Spinal cord (tissue), 10 donors: Measurements from ENCODE around the gene ATP6V1B1. TPM values are rescaled to one million over a fixed set of nuclear protein-coding genes. Genes with fewer than 3 reads are reported as not detected.

Experiments used
- DNase-seq, 6 donors: peaks; one replicate each; pipeline versions ENCODE4 v3.0.0 to v3.0.0-alpha.2; 2013 to 2015; ENCODE audit warnings: low spot score in 6 of 6, low read depth in 4 of 6
- H3K27ac ChIP-seq: one replicate; pipeline ENCODE4 v1.5.1; 2013; ENCODE audit warnings: low read depth, low read length, control low read depth
- H3K27me3 ChIP-seq: one replicate; pipeline ENCODE4 v1.6.1; 2013; ENCODE audit warnings: low read length; ENCODE audit not compliant: control insufficient read depth, insufficient read depth
- H3K36me3 ChIP-seq: one replicate; pipeline ENCODE4 v1.6.1; 2013; ENCODE audit warnings: low read length; ENCODE audit not compliant: control insufficient read depth, insufficient read depth
- H3K4me1 ChIP-seq: one replicate; pipeline ENCODE4 v1.6.1; 2013; ENCODE audit warnings: low read length; ENCODE audit not compliant: control insufficient read depth, insufficient read depth
- H3K4me3 ChIP-seq: one replicate; pipeline ENCODE4 v1.5.1; 2013; ENCODE audit warnings: low read depth, low read length, control low read depth
- H3K9me3 ChIP-seq: one replicate; pipeline ENCODE4 v1.6.1; 2013; ENCODE audit warnings: low read length; ENCODE audit not compliant: control insufficient read depth, insufficient read depth
- WGBS: methylation state at CpG from one replicate; pipeline ENCODE4 v1.1.5; 2013; ENCODE audit warnings: missing lambda C conversion rate; ENCODE audit not compliant: insufficient coverage; 5-methylcytosine and 5-hydroxymethylcytosine counted together
- polyA plus RNA-seq, 2 donors: library from polyadenylated mRNA; unstranded; fragments of 120-200 nt; gene quantifications; one replicate each; pipeline ENCODE4 v1.2.1, GENCODE V29; 2013; ENCODE audit not compliant: insufficient read length in 2 of 2
- total RNA-seq, 2 donors: library from RNA; depleted of rRNA in 1 of 2; stranded (reverse); fragments of 120-200 nt in 1 of 2; fragments of >200 nt in 1 of 2; gene quantifications; one replicate each; pipeline versions ENCODE4 v1.2.3 to v1.2.4, GENCODE V29; 2013 to 2014
- donor health status: healthy.

ATP6V1B1 gene
- total and polyA plus RNA-seq, 4 donors: 0.39 to 0.59 (median 0.40) TPM; not detected in 1

DNA sequence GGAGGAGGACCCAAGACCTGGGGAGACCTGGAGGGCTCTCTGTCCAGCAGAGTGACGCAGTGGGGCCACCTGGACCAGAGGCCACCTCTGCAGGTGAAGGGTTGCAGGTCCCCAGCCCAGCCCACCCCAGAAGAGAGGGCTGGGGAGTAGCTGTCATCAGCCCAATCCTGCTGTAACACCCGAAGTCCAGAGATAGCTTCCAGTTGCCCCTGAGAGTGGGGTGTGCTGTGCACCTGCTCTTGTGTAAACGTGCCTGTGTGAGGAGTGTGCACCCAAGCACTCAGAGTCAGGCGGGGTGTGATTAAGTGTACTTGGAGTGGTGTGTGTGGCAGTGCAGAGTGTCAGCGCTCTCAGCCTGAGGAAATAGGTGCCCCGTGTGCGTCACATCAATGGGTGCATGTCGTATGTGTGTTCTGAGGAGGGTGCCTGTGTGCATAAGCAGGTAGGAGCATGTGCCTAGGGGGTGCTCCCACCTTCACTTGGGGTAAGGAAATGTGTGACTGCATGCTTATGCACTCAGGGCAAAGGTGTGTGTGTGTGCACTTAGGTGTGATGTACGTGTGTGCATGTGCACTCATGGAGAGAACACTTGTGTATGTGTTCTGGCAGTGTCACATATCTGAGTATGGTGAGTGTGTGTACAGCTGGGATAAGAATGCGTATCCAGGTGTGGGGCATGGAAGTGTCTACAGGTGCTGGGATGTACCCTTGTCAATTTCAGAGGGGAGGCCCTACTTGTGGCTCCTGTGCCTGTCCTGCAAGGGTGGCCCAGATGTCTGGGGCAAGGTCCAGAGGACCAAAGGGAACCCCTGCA is 672 bp downstream of the ATP6V1B1 start:
- no peak for DNase-seq
- Histone ChIP-seq H3K27ac (no peak overlapping the region), H3K9me3 (no peaks in the 10 kb centered on the region), H3K4me1 (no peaks in the 10 kb centered on the region), H3K36me3 (peaks cover 4% of the 10 kb centered on the region), H3K27me3 (peaks cover 21% of the 10 kb centered on the region), H3K4me3 (no peak overlapping the region)
- WGBS: 83% methylated on average over 10 of the region's 10 CpGs

DNA sequence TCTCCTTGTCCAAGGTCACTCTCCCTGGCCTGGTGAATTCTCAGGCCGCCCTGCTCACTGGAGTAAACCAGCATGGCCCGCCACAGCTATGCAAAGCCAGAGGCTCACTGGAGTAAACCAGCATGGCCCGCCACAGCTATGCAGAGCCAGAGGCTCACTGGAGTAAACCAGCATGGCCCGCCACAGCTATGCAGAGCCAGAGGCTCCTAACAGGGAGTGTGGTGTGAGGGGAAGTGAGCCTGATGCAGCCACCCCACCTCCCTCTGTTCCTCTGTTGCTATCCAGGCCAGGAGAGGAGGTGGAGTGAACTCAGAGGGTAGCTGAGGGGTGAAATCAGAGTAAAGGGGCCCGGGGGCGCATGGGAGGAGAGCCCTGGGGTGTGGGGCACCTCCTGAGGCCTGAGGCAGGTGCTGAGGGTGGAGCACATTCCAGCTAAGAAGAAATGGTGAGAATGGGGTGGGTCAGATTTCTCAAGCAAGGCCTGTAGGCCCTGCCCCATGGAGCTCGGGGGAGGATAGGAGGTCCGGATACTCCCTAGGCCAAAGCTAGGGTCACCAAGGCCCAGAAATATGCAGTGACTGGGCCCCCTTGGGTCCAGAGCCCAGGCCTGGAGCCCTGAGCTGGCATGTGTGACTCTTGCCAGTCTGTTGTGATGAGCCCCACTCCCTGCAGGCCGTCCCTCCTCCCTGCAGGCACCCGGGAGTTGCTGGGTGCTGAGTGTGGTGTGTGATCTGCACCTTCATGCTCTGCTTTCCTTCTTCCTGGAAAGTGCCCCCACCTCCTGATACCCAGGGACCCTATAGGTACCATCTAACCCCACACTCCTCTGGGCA is 1.5 kb downstream of the ATP6V1B1 start:
- H3K27me3 ChIP-seq: peaks cover 25% of the 10 kb centered on the region
- H3K27ac ChIP-seq: no peak overlapping the region
- H3K36me3 ChIP-seq: peaks cover 4% of the 10 kb centered on the region
- no peaks in the 10 kb centered on the region for H3K9me3 ChIP-seq
- no peak overlapping the region for H3K4me3 ChIP-seq
- H3K4me1 ChIP-seq: no peaks in the 10 kb centered on the region
- 75% methylated on average over 8 of the region's 10 CpGs for WGBS
- no peak for DNase-seq

- H3K4me3 ChIP-seq: no peak overlapping the region
- no peak overlapping the region for H3K27ac ChIP-seq
- H3K9me3 ChIP-seq: no peaks in the 10 kb centered on the region
- no peak for DNase-seq
- peaks cover 25% of the 10 kb centered on the region for H3K27me3 ChIP-seq
- WGBS: 51% methylated on average over 6 of the region's 10 CpGs
- H3K4me1 ChIP-seq: no peaks in the 10 kb centered on the region
- peaks cover under 1% of the 10 kb centered on the region for H3K36me3 ChIP-seq
Measured at GRCh38 chr2:70937866-70938585, 2.3 kb downstream of the ATP6V1B1 start.

- Histone ChIP-seq H3K36me3 (no peaks in the 10 kb centered on the region), H3K4me1 (no peaks in the 10 kb centered on the region), H3K4me3 (no peak overlapping the region), H3K9me3 (no peaks in the 10 kb centered on the region), H3K27me3 (peaks cover 25% of the 10 kb centered on the region), H3K27ac (no peak overlapping the region)
- DNase-seq: no peak
- 20% methylated on average over 2 of the region's 3 CpGs for WGBS
Measured at GRCh38 chr2:70938586-70938950, 2.9 kb downstream of the ATP6V1B1 start.

GRCh38 chr2:70939001-70939838 is 3.5 kb downstream of the ATP6V1B1 start:
- WGBS: 19% methylated on average over 30 of the region's 30 CpGs
- DNase-seq: no peak
- H3K27me3 ChIP-seq: peaks cover 25% of the 10 kb centered on the region
- no peaks in the 10 kb centered on the region for H3K4me1 ChIP-seq
- no peaks in the 10 kb centered on the region for H3K36me3 ChIP-seq
- H3K4me3 ChIP-seq: no peak overlapping the region
- H3K27ac ChIP-seq: no peak overlapping the region
- no peaks in the 10 kb centered on the region for H3K9me3 ChIP-seq

DNA sequence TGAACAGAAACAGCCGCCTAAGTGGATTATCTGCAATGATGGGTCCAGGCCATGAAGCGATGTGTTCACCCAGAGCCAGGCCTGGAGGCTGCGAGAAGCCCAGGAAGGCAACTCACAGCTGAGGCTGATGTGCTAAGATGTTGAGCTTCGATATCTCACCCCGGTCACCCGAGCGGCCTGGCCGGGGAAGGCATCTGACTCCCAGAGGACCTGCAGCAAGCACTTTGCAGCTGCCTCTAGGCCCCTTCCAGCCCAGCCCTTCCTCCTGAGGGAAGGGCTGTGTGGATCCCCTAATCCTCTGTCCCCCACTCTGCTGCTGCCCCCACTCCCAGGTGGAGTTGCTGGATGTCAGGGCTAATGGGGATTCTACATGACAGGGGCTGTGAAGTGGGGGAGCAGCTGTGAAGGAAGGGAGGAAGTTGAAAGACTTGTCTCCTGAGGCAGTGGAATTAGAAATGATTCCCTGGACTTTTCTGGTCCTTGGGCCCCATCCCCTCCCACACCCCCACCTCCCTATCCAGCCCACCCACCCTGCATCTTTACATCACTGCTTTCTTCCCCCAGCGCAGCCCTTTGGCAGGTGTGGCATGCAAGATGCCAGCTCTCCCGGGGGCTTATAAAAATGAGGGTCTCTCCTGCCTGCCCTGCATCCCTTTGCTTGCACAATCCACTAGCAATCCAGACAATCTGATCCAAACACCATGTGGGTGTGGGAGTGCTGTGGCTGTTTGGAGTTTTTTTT is 4.3 kb downstream of the ATP6V1B1 start:
- peaks cover 25% of the 10 kb centered on the region for H3K27me3 ChIP-seq

DNA sequence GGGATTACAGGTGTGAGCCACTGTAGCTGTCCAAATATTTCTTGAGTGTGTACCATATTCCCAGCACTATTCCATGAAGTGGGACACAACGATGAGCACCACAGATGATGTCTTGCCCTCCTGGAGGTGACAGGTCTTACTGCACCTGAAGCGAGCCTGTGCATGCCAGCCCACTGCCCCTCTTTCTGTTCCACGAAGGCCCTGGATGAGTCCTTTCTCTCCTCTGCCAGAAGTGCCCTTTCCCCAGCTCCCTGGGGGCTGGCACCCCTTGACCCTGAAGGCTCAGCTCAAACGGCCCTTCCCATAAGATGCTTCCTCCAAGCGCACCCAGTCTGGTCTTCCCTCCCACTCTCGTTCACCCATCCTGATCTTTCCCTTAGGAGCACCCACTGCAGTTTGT is 5.5 kb downstream of the ATP6V1B1 start:
- WGBS: 73% methylated on average over 3 of the region's 6 CpGs
- H3K36me3 ChIP-seq: no peaks in the 10 kb centered on the region
- H3K9me3 ChIP-seq: no peaks in the 10 kb centered on the region
- H3K4me1 ChIP-seq: no peaks in the 10 kb centered on the region
- DNase-seq: no peak
- H3K27ac ChIP-seq: no peak overlapping the region
- no peak overlapping the region for H3K4me3 ChIP-seq
- H3K27me3 ChIP-seq: peaks cover 27% of the 10 kb centered on the region

More for the DNA sequence above, 4.3 kb downstream of the ATP6V1B1 start:
- no peaks in the 10 kb centered on the region for H3K36me3 ChIP-seq
- no peaks in the 10 kb centered on the region for H3K4me1 ChIP-seq
- no peak for DNase-seq
- H3K27ac ChIP-seq: no peak overlapping the region
- H3K9me3 ChIP-seq: no peaks in the 10 kb centered on the region
- no peak overlapping the region for H3K4me3 ChIP-seq
- 79% methylated on average over 7 of the region's 10 CpGs for WGBS

GRCh38 chr2:70941701-70942100 is 6.0 kb downstream of the ATP6V1B1 start:
- Histone ChIP-seq H3K9me3 (no peaks in the 10 kb centered on the region), H3K27ac (no peak overlapping the region), H3K36me3 (no peaks in the 10 kb centered on the region), H3K4me1 (peaks cover 3% of the 10 kb centered on the region), H3K27me3 (peaks cover 30% of the 10 kb centered on the region), H3K4me3 (no peak overlapping the region)
- no peak for DNase-seq
- 82% methylated on average over 5 of the region's 5 CpGs for WGBS
